ENCODE measurements around the gene LSS. TPM values are rescaled to one million over a fixed set of nuclear protein-coding genes. Genes with fewer than 3 reads are reported as not detected.

LSS gene
- polyA plus RNA-seq, 1 donor from 2014 or later = 101 TPM

DNA sequence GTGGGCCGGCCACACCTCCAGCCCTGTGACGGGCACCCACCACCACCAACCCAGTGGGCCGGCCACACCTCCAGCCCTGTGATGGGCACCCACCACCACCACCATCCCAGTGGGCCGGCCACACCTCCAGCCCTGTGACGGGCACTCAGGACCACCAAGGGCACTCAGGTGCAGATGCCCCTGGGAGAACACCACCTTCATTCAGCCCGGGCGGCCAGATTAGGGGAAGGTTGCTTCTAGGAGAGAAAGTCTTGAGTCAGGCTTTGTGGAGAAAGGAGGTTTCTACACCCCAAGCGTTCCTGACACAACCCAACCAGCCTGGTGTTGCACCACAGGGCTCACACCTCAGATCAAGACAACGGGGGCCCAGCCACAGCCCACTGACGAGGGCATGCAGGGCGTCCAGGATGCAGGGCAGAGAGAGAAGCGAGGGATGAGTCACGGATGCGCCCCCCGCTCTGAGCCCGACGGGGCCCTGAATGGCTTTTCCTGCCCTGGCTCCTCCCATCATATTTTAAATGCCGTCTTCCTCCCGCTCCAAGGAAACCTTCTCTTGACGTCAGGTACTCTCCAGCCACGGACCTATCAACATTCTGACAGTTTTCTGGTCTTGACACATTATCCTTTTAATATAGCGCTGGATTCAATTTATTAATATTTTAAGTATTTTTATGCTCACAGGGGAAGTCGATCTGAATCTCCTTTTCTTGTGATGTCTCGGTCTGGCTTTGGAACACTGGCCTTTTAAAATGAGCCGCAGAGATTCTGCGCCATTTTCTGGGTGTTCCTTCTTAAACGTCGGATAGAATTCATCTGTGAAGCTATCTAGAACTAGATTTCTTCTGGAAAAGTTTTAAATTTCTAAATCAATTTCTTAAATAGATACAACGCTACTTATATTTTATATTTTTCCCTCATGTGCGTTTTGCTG, 43.7 kb downstream of the LSS start:
- no peaks in the 10 kb centered on the region for H4K20me1 ChIP-seq (ENCODE audit: insufficient read depth)
- no peaks in the 10 kb centered on the region for H3F3A ChIP-seq (ENCODE audit: insufficient read depth, low read length, poor library complexity, severe bottlenecking)
- H3K27me3 ChIP-seq (ENCODE audit: insufficient read depth, low read depth, low read length) = no peaks in the 10 kb centered on the region
- peak overlapping the region; percentile 91 for H3K4me2 ChIP-seq (ENCODE audit: low read length)
- TF ChIP-seq MXI1 (conservative IDR thresholded peaks at IDR 0.05; ENCODE audit: poor library complexity, severe bottlenecking) (peak; percentile 41), EP300 (conservative IDR thresholded peaks at IDR 0.05; ENCODE audit: poor library complexity, severe bottlenecking) (peak; percentile 54), RAD21 (conservative IDR thresholded peaks at IDR 0.05) (peak; percentile 21), TAF1 (IDR thresholded peaks at IDR 0.05; ENCODE audit: low read depth) (peak; percentile 75), REST (IDR thresholded peaks at IDR 0.05; ENCODE audit: borderline replicate concordance) (peak; percentile 81), POLR2AphosphoS5 (IDR thresholded peaks at IDR 0.05) (peak; percentile 87), EZH2 (IDR thresholded peaks at IDR 0.05; ENCODE audit: borderline replicate concordance, insufficient read depth, low read length, poor library complexity, severe bottlenecking) (no peak), CTCF (IDR thresholded peaks at IDR 0.05; ENCODE audit: poor library complexity, severe bottlenecking) (peak; percentile 16), SMC3 (conservative IDR thresholded peaks at IDR 0.05; ENCODE audit: poor library complexity) (peak; percentile 15)
- peak overlapping the region; percentile 76 for H2AFZ ChIP-seq (ENCODE audit: low read depth, low read length)
- peak overlapping the region; percentile 94 for H3K9ac ChIP-seq (ENCODE audit: low read length)
- no peaks in the 10 kb centered on the region for H3K9me2 ChIP-seq (ENCODE audit: insufficient read depth, low read length)
- H3K9me3 ChIP-seq (ENCODE audit: low read length) = no peaks in the 10 kb centered on the region
- no peaks in the 10 kb centered on the region for H3K79me2 ChIP-seq (replicated peaks; ENCODE audit: insufficient read depth, low read length)
- H3K4me3 ChIP-seq (ENCODE audit: low read length) = peak overlapping the region; percentile 83
- H3K27ac ChIP-seq (ENCODE audit: low read length) = peak overlapping the region; percentile 99
- no peaks in the 10 kb centered on the region for H3K36me3 ChIP-seq (ENCODE audit: insufficient read depth, low read length)

- TF ChIP-seq TAF1 (IDR thresholded peaks at IDR 0.05; ENCODE audit: low read depth) = no peak
- peak; percentile 39 for TF ChIP-seq MXI1 (conservative IDR thresholded peaks at IDR 0.05; ENCODE audit: poor library complexity, severe bottlenecking)
- TF ChIP-seq CTCF (IDR thresholded peaks at IDR 0.05; ENCODE audit: poor library complexity, severe bottlenecking) = no peak
- TF ChIP-seq EZH2 (IDR thresholded peaks at IDR 0.05; ENCODE audit: borderline replicate concordance, insufficient read depth, low read length, poor library complexity, severe bottlenecking) = no peak
- peak; percentile 63 for TF ChIP-seq POLR2AphosphoS5 (IDR thresholded peaks at IDR 0.05)
- TF ChIP-seq EP300 (conservative IDR thresholded peaks at IDR 0.05; ENCODE audit: poor library complexity, severe bottlenecking) = no peak
- TF ChIP-seq SMC3 (conservative IDR thresholded peaks at IDR 0.05; ENCODE audit: poor library complexity) = peak; percentile 30
- peak; percentile 19 for TF ChIP-seq RAD21 (conservative IDR thresholded peaks at IDR 0.05)
- TF ChIP-seq REST (IDR thresholded peaks at IDR 0.05; ENCODE audit: borderline replicate concordance) = no peak
- Histone ChIP-seq H3K9me2 (ENCODE audit: insufficient read depth, low read length) (no peaks in the 10 kb centered on the region), H3F3A (ENCODE audit: insufficient read depth, low read length, poor library complexity, severe bottlenecking) (no peaks in the 10 kb centered on the region), H3K79me2 (replicated peaks; ENCODE audit: insufficient read depth, low read length) (no peaks in the 10 kb centered on the region), H3K27ac (ENCODE audit: low read length) (peak within 1 kb of the TSS; percentile 99), H3K27me3 (ENCODE audit: insufficient read depth, low read depth, low read length) (no peaks in the 10 kb centered on the region), H3K36me3 (ENCODE audit: insufficient read depth, low read length) (no peaks in the 10 kb centered on the region), H3K9ac (ENCODE audit: low read length) (peak within 1 kb of the TSS; percentile 94), H3K4me2 (ENCODE audit: low read length) (peak within 1 kb of the TSS; percentile 91), H2AFZ (ENCODE audit: low read depth, low read length) (peak within 1 kb of the TSS; percentile 76), H4K20me1 (ENCODE audit: insufficient read depth) (no peaks in the 10 kb centered on the region), H3K9me3 (ENCODE audit: low read length) (no peaks in the 10 kb centered on the region), H3K4me3 (ENCODE audit: low read length) (peak within 1 kb of the TSS; percentile 83)
These were observed 44.5 kb downstream of the LSS start, which contains the start of gene SPATC1L for GRCh38 chr21:46183910-46184624. Gene SPATC1L, minus strand, starts transcription at chr21:46184459. Its CDS starts 1,643 bp downstream, at chr21:46182816.

All from neural cell (in vitro differentiated cells).